GM19463 (cell line): ENCODE results near the gene FBXO46.
"Not testable (repeated sequence)": the region's sequence is repeated elsewhere in the genome, so short reads cannot be mapped to it uniquely, and the experiment has no call there.

Experiments used
- ATAC-seq: cut with Tn5 transposase; IDR thresholded peaks from one replicate; pipeline ENCODE4 v1.9.1; 2021; ENCODE audit warnings: mild to moderate bottlenecking, moderate library complexity; ENCODE audit not compliant: unreplicated experiment

FBXO46 gene

DNA sequence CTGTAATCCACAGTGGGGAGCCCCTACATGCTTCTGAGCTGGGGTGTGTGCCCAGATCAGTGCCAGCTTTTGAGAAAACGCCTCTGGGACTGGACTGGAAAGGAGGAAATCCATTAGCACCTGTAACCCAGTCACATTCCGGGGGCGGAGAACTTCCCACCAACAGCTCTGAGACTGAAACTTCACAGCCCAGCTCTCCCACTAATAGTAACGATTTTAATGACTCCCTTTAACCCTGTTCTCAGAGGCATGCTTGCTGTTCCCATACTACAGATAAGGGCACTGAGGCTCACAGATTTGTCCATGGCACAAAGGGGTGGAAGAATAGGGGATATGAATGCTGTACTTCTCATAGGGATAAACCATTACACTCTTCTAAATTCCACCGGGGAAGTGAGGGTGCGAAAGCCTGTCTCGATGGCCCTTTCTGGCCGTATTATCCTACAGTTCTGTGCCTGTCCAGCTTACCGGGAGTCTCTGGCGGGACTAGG is 851 bp downstream of the FBXO46 start:
- ATAC-seq, result no peak

- ATAC-seq, result not testable (repeated sequence)
Measured at GRCh38 chr19:45728683-45729082, 2.0 kb downstream of the FBXO46 start.

GRCh38 chr19:45720065-45720464 is 10.6 kb downstream of the FBXO46 start:
- not testable (repeated sequence) for ATAC-seq

GRCh38 chr19:45717983-45718650 is 12.6 kb downstream of the FBXO46 start:
- no peak for ATAC-seq

GRCh38 chr19:45717131-45717982 is 13.3 kb downstream of the FBXO46 start:
- peak; percentile 89 for ATAC-seq

DNA sequence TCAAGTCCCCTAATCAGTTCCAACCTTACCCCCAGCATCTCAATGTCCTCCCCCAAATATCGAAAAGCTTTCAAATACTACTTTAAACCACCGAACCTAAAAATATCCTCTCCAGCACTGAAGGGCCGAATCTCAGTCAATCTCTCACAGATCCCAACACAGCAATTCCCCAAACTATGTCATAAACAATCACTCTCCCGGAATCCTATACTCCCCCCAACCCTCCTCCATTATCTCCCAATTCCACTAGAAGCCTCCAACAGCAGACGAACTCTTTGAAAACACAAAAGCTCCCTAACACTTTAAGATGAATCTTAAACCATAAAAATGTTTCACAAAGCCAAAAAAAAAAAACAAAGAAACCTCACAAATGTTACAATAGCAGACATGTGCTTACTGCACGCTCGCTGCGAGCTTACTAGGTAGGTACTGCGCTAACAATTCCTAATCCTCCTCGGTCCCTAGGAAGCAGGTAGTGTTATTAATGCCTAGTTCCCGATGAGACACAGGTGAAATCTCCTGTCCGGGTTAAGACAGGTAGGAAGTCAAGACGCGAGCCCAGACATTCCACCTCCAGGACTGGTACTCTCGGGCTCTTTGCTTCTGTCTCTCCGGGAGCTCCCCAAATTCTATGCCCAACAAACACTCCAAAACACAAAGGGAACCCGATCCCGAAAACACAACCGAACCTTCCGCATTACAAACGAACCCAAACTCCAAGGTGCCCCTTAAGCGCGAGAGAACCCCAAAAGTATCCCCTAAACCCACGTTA is 14.2 kb downstream of the FBXO46 start:
- ATAC-seq, result no peak

GRCh38 chr19:45715139-45715538 is 15.6 kb downstream of the FBXO46 start:
- no peak for ATAC-seq

- ATAC-seq, result no peak
Measured at GRCh38 chr19:45713141-45713540, 17.6 kb downstream of the FBXO46 start.

- ATAC-seq, result no peak
Measured at GRCh38 chr19:45712699-45713067, 18.0 kb downstream of the FBXO46 start.

DNA sequence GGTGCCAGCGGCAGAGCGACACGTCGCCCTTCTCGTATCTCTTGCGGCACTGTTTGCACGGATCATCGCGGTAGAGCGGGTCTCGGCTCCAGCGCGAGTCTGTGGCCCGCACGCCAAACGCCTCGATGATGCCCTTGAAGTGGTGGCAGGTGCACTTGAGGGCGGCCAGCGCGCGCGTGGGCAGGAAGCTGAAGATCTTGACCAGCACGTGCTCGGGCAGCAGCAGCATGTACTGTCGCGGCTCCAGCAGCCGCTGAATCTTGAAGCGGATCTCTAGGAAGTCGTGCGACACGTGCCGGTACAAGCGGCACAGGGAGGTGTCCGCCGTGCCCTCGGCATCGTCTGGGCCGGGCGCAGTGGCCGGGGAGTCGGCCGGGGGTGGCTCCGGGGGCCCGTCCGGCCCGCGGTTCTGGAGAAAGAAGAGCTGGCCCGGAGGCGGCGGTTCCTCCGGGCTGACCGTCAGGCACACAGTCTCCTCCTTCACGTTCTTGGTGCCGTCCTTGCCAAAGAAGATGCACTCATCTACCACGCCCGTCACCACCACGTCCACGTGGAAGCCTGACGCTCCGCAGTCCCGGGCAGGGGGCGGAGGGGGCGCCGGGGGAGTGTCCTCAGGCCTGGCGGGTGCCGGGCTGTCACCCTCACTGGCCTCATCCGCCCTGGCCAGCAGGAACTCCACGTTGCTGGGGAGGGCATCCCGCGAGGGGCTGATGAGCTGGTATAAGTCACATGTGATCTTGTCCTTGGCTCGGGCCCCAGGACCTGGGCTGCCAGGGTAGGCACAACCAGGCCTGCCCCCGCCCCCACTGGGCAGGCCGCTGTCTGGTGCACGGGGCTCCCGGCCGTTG is 18.6 kb downstream of the FBXO46 start:
- no peak for ATAC-seq

GRCh38 chr19:45710356-45711130 is 20.2 kb downstream of the FBXO46 start:
- ATAC-seq, result no peak

GRCh38 chr19:45705710-45706415 is 24.8 kb downstream of the FBXO46 start:
- ATAC-seq, result no peak

GRCh38 chr19:45705115-45705514 is 25.6 kb downstream of the FBXO46 start:
- ATAC-seq, result no peak

DNA sequence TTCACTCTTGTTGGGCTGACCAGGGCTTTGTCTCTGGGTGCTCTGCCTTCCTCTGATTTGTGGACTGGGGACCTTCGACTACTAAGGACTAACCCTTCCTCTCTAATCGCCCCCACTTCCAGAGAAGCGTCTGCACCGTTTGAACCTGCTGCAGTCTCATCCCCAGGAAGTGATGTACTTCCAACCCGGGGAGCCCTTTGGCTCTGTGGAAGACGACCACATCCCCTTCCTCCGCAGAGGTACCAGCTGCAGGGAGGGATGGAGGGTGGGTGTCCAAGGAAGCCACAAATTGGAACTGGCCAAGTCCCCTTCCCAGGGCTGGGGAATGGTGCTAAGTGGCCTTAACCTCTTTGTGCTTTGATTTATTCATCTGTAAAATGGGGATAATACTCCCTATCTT is 29.0 kb downstream of the FBXO46 start:
- ATAC-seq, result no peak

- no peak for ATAC-seq
Measured at GRCh38 chr19:45693106-45693788, 37.4 kb downstream of the FBXO46 start.

DNA sequence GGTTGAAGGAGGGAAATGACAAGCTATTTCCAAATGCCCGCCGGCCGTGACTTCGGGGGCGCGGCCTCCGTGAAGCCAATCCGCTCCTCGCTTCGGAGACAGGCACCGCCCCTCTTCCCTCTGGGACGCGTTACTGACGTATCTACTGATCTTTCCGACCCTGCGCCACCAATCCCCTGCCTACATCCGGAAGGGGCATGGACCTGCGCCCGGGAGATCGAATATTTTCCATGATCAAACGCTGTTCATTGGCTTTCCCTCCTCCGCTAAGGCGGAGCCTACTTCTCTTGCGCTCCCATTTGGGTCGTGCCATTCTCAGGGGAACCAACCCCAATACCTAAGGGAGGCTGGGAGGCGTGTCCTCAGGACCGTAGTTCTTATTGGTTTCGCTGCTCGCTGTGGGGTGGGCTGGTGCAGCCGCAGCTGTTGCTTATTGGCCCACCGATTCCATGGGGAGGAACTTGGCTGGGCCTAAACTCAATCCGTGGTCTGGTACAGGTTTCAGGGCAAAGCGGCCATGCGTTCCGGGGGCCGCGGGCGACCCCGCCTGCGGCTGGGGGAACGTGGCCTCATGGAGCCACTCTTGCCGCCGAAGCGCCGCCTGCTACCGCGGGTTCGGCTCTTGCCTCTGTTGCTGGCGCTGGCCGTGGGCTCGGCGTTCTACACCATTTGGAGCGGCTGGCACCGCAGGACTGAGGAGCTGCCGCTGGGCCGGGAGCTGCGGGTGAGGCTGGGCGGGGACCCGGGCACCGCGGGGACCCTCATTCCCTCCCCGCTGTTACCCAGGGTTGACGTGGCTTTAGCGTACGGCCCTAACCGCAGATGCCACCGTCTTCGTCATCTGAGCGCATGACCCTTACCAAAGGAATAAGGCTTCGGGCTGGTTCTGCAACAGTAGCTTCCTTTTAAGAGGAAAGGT is 38.2 kb downstream of the FBXO46 start, which contains the start of gene QPCTL:
TSS of gene QPCTL (plus strand) at position 480 of the 919 bp plus-strand sequence. CDS start at position 518, 38 bp downstream.
- ATAC-seq, result peak; percentile 87

DNA sequence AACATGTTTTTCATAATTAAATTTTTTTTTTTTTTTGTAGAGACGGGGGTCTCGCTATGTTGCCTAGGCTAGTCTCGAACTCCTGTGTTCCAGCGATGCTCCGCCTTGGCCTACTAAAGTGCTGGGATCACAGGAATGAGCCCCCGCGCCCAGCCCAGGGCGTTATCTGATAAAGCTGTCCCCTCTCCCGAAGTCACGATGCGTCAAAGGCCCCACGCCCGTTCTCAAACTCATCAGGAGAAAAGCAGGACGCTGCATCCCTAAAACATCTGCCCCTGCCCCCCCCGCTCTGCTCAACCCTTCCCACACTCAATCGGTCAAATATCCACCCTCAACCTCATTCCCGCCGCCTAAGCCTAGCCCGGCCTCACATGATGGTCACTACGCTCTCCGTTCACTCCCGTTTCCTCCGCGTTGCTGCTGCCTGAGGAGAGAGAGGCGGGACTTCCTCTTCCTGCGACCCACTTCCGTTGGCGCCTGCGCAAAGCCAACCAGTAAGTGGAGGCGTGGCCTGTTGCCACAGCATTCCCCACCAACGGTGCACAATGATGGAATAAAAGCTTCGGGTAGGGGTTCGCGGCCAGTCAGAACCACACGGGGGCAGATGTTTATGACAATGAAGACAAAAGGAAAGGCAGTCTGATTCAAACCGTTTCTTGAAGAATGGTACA is 39.0 kb downstream of the FBXO46 start, which contains the start of gene SNRPD2:
TSS of gene SNRPD2 (minus strand) at position 438 of the 671 bp plus-strand sequence. CDS start at position 373, 65 bp downstream.
- ATAC-seq, result peak; percentile 39
